ENCODE data around the gene NEGR1. TPM values are rescaled to one million over a fixed set of nuclear protein-coding genes. Genes with fewer than 3 reads are reported as not detected.

NEGR1 gene
- total and polyA plus RNA-seq, 9 of the 15 experiments (the other 6 are each of a cell fraction or from before 2014, with no cell fraction given) = not detected

- TF ChIP-seq TSHZ1 (CRISPR knock-in tag; IDR thresholded peaks at IDR 0.05) (no peak), CHCHD3 (CRISPR knock-in tag; IDR thresholded peaks at IDR 0.05) (no peak), MTA3 (IDR thresholded peaks at IDR 0.05; ENCODE audit: borderline replicate concordance) (no peak), ESRRA (IDR thresholded peaks at IDR 0.05; ENCODE audit: borderline replicate concordance, low read depth) (no peak), CREB5 (CRISPR knock-in tag; IDR thresholded peaks at IDR 0.05) (no peak)
Observed at GRCh38 chr1:72050551-72050950, 231.8 kb downstream of the NEGR1 start (continued).

GRCh38 chr1:72037745-72038343 is 244.5 kb downstream of the NEGR1 start:
- Histone ChIP-seq H3K9ac (ENCODE audit: insufficient read depth in 1 of 2, low read depth in 2 of 2, low read length in 2 of 2) (no peak overlapping the region), H3K9me3 (replicated peaks; ENCODE audit: control insufficient read depth, insufficient read depth, low read depth, low read length) (no peaks in the 10 kb centered on the region), H4K20me1 (replicated peaks; ENCODE audit: control insufficient read depth, insufficient read depth, low read length) (no peaks in the 10 kb centered on the region), H3K4me2 (ENCODE audit: insufficient read depth, low read length) (no peak overlapping the region), H3K79me2 (ENCODE audit: control insufficient read depth, insufficient read depth, low read length) (no peaks in the 10 kb centered on the region), H3K27me3 (ENCODE audit: control insufficient read depth in 2 of 2, insufficient read depth in 2 of 2, low read length in 2 of 2) (no peaks in the 10 kb centered on the region), H3K4me1 (replicated peaks in 1 of 2; ENCODE audit: control insufficient read depth in 2 of 2, insufficient read depth in 2 of 2, low read length in 2 of 2) (no peaks in the 10 kb centered on the region), H2AFZ (ENCODE audit: low read depth, low read length) (no peak overlapping the region), H3K36me3 (ENCODE audit: control insufficient read depth, insufficient read depth, low read length) (no peaks in the 10 kb centered on the region), H3K4me3 (no peak overlapping the region), H3K27ac (ENCODE audit: extremely low read depth, low read depth, low read length) (no peak overlapping the region), H3K9me1 (ENCODE audit: control insufficient read depth, insufficient read depth, low read length) (no peaks in the 10 kb centered on the region)
- TF ChIP-seq CEBPZ (IDR thresholded peaks at IDR 0.05; ENCODE audit: borderline replicate concordance, low read depth, low read length) = no peak
- TF ChIP-seq RFX1 (IDR thresholded peaks at IDR 0.05) = no peak
- no peak for TF ChIP-seq SP1 (CRISPR knock-in tag; IDR thresholded peaks at IDR 0.05)
- peak; percentile 8 to 28; a peak in 1 of 4 replicates for TF ChIP-seq RAD21 (CRISPR knock-in tag; conservative IDR thresholded peaks at IDR 0.05 in 1 of 2, IDR thresholded peaks at IDR 0.05 in 1 of 2)
- TF ChIP-seq CEBPG (CRISPR knock-in tag; IDR thresholded peaks at IDR 0.05) = no peak
- 0 out of 4 replicates have a peak, but pooled peaks of 1 of the 2 experiments have one; percentile 5 for TF ChIP-seq CEBPG (tag; conservative IDR thresholded peaks at IDR 0.05 in 1 of 2, IDR thresholded peaks at IDR 0.05 in 1 of 2)
- FAIRE-seq (no peak), ATAC-seq (no peak), DNase-seq (ENCODE audit: extremely low read depth in 1 of 4, low spot score in 3 of 4) (peak; percentile 1 to 21 (median 8))
- WGBS (ENCODE audit: insufficient coverage, low coverage, missing lambda C conversion rate) = 2% methylated on average over 3 of the region's 3 CpGs
- intact Hi-C loops (cut with micrococcal nuclease) = loop anchor here (5.0 kb wide), 1 partner anchor 946 kb away; no protein-coding TSS in a partner anchor
- BruUV-seq (replicated peaks) = no TSS peak
- ChIA-PET POLR2A (no interaction called here), CTCF (ENCODE audit: low intra/inter-chr PET ratio) (no interaction called here)
- in situ Hi-C loops (cut with MboI) = no loop called here
